Amniotic stem cell (primary cell): Measurements from ENCODE around the gene HOXC11.

Source experiments
- DNase-seq: peaks from one replicate; lab custom pipeline; 2025; lab: John Stamatoyannopoulos, UW

The HOXC11 gene

DNA sequence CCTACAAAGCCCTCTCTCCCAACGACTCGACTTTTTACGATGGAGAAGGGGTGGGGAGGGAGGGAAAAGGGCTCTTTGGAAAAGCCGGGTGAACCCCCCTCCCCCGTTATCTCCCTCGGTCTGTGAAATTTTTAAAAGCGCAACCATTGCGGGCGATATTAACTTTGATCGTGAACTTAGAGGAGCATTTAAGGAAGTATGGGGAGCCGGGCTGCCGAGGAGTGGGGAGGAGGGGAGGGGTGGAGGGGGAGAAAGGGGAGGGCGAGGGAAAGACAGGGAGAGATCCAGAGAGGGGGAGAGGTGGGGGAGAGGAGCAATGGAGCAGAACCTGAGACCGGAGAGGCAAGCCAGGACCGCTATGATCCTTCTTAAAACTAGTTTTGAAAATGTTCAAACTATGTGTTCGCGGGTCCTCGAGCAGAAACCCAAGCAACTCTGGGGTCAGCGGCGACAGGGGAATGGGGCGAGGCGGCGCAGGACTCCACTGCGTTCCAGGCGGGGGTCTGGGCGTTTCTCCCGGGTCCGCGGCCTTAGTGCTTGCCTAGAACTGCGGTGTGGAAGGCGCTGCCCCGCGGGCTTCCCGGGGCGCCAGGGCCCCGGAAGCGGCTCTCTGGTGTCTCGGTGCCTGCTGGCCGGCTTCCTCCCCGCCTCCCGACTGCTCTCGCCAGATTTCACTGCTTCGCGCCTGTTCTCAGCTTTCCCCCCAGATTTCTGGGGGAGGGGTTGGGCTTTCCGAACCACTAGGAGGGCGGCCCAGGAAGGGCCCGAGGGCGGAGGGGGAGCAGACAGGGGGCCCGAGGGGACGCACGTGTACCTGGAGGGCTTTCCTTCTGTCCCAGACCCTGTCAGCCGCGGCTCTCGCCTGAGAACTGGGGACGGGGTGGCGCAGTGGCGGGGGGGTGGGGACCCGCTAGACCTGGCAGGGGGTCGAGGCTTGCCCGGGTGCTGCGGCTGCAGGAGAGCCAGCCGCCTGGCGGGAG is 1.4 kb downstream of the HOXC11 start, which contains the start of gene HOTAIR:
Gene HOTAIR, minus strand, starts transcription at position 871 of the 980 bp plus-strand sequence.
- no peak for DNase-seq

DNA sequence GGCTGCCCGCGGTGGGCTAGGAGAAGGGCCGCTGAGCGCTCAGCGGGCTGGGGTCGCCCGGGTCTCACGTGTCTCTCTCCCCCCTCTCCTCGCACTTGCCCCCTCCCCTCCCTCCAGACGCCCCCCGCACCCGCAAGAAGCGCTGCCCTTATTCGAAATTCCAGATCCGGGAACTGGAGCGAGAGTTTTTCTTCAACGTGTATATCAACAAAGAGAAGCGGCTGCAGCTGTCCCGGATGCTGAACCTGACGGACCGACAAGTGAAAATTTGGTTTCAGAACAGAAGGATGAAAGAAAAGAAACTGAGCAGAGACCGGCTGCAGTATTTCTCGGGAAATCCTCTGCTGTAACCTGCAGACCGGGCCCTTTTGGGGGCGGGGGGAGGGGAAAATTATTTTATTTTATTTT is 2.1 kb downstream of the HOXC11 start:
- DNase-seq, result no peak

DNA sequence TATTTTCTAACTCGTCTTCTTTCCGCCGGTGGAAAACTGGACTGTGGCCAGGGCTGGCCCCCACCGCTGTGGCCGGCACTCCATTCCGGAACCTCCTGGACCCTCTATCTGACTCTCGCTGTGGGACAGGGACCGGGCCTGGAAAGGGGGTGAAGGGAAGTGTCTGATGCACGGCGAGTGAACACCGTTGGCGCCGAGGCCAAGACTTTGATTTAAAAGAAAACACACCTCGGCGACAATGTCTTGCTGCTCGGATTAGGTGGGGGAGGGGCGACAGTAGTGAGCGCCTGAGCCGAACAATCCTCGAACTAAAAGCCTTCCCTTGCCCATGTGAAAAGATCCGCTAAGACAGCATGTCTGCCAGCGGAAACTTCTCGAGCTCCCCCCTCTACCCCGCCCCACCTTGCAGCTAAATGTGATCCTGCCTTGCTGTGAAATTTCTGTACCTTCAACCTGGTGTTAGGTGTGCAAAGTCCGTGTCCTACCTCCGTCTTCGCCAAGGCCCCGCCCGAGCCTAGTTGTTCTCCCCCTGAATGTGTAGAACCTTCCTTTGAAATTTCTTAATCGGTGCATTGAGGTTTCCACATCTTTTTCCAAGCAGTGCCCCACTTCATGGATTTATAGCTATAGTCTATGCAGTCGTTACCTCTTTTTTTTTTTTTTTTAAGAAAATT is 2.7 kb downstream of the HOXC11 start:
- no peak for DNase-seq

DNA sequence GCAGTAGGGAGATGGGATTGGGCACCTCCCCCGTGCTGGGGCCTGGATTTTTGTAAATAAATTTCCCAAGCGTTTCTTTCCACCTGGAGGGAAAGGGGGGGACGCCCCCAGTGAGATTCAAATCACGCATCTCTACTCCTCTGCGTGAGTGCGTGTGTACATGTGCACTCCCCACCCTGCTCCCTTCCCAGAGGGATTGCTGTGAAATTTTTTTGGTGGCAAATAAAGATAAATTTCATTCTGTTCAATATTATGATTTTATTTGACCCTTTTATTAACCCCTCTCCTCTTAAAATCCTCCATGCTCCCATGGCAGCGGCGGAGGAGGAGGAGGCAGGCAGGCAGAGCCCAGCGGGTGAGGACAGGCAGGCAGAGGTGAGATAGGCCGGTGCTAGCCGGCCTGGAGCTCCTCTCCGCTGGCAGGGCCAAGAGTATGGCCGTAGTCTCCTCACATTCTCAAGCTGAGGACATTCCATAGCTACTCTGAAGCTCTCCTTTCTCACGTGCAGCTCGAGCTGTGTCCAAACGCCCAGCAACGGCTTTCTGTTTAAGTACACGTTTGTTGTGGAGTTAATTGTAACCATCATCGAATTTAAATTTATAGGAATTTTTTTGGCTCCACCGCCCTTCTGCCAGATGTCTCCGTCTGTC is 3.4 kb downstream of the HOXC11 start:
- no peak for DNase-seq

DNA sequence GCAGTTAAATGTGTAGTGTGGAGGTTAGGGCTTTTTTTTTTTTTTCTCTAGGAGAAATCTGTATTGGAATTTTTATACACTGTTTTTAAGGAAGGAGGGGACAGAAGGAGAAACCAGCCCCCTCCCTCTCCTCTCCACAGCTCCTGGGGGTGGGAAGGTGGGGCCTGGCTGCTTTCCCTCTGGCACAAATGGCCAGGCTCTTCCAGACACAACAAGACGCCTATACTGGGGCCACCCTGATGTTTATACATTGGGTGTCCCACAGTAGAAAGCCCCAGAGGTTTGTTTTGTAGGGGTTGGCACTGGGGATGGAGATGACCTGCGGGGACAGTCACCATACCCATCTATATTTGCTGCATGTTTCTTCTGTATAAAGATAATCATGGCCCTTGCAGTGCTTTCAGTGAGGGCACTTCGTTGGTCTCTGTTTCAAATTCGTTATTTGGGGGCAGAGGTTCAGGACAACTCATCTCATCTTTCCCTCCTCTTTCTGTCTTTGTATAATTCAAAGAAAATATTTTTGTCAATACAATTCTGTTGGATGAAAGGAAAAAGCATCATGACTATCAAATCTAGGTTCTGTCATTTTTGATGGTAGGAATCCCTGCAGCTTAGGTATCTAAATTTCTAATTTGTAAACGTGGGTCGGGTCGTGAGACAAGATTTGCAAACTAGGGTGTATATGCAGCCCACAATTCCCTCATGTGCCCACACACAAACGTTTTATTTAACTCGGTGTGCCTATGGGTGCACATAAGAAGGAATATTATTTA is 4.1 kb downstream of the HOXC11 start:
- no peak for DNase-seq

DNA sequence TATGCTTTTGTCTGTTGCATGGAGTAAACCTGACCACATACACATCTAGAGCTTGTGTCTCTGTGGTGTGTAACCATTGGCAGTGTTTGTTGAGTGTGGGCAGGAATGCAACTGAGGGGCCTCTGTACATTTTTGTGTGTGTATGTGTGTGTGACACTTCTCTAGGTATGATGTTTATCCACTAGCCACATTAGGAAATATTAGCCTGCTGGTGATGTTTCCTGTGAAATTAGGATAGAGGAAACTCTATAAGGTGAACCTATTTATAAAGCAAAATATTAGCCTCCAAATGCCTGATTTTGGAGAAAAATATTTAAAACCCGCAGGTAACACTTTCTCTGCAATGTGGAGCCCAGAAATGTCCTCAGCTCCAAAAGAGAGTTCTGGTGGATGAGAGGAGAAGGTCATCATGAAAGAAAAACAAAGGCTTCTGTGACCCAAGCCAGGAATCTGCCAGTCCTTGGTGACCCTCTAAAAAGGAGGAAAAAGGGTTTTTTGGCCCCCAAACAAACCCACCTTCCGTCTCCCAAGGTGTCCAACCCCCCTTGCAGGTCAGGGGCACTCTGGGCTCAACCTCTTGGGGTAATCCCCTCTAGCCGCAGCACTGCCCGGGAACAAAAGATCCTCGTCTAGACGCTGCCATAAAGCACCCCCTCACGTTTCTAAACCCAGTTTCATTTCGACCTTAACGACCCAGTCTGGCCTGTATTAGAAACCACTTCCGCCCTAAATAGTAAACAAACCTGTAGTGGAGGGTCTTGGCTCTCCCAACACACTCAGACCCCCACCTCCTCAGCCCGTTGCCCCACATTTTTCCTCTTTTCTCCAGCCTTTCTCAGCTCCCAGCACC is 4.9 kb downstream of the HOXC11 start:
- DNase-seq, result no peak

DNA sequence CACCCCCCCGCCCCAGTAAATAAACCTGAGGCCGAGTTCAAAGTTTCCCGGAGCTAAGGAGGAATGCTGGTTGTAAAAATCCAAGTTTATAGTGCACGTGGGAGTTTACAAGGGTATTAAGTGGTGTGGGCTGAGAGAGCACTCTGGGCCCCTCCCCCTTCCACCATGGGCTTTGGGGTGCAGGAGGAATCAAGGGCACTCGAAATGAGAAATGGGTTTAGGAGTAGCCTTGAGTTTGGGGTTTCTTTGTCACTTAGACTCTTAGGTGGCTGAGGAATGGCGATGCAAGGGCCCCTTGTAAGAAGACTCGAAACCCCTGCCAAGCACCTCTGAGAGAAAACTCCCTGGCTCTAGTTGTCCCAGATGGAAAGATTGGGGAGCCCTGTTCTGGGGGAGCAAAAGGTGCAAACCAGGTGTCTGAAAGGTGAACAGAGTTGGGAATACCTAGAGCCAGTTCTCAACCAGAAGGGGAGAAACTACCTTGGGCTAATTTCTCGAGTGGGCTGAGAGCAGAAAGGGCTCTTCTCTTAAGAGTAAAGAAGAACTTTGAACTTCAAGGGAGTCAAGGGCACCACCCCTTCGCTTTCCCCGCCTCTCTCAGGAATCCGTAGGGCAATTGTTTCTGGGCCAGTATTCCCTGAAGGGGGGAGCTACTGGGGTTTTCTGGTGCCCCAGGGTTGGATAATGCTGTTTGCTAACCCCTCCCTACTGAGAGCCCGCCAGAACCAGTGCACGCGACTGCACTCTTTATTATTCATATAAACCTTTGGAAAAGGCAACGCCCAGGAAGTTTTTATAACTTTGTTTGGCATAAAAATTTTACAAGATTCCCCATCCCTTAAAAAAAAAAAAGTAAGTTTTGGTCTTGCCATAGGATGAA is 5.8 kb downstream of the HOXC11 start:
- DNase-seq, result no peak

DNA sequence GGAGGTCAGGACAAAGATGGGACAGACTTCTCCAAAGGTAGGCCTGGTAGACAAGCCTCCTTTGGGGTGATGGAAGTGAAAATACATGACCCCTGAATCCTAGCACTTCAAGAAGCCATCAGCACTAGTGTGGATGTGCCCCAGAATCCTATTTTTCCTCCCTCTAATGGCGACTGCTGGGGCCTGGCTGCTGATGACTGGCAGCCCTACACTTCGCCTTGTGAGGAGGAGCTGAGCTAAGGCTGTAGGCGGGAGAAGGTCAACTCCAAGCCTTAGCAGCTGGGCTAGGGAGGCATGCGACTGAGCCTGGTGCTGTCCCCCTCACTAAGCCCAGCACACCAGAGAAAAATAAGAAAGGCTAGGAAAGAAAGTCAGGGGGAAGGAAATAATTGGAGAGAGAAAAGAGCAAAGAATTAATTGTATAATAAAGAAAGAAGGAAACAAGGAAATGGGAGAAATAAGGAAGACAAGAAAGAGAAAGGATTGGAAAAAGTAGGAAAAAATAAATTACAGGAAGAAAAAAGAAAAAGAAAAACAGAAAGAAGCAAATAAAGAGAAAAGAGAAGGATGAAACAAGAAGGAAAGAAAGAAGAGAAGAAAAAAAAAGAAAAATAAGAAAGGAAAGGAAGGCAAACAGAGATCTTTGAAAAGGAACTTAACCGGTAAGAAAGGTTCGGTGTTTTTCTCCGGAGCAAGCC is 7.3 kb downstream of the HOXC11 start:
- no peak for DNase-seq

DNA sequence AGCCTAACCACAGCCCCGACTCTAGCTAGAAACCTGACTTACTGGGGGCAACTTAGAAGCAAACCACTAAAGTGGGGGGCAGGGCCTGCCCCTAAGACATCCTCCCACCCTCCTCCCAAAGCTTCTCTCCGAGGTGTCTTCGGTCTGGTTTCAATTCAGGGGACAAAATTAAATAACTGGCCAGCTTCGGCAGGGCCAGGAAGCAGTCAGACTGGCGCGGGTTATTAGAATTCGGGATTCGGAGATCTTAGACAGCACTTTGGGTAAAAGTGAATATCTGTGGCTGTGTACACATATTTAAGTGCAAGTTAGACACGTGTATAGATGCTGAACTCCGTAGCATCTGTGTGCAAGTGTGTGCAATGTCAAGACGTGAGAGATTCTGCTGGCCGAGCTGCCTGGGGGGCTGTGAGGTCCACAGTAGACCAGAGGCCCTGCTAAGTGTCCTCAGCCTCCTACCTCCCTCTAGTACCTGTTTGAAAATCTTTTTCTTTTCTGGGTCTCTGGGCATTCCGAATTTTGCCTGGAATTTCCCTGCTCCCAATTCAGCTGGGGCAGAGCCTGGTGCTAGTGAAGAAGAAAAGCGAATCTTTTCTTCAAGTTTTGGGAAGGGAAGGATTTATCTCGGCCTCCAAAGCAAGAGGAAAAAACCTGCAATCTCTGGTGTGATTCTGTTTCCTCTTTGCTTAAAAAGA is 8.0 kb downstream of the HOXC11 start:
- no peak for DNase-seq

DNA sequence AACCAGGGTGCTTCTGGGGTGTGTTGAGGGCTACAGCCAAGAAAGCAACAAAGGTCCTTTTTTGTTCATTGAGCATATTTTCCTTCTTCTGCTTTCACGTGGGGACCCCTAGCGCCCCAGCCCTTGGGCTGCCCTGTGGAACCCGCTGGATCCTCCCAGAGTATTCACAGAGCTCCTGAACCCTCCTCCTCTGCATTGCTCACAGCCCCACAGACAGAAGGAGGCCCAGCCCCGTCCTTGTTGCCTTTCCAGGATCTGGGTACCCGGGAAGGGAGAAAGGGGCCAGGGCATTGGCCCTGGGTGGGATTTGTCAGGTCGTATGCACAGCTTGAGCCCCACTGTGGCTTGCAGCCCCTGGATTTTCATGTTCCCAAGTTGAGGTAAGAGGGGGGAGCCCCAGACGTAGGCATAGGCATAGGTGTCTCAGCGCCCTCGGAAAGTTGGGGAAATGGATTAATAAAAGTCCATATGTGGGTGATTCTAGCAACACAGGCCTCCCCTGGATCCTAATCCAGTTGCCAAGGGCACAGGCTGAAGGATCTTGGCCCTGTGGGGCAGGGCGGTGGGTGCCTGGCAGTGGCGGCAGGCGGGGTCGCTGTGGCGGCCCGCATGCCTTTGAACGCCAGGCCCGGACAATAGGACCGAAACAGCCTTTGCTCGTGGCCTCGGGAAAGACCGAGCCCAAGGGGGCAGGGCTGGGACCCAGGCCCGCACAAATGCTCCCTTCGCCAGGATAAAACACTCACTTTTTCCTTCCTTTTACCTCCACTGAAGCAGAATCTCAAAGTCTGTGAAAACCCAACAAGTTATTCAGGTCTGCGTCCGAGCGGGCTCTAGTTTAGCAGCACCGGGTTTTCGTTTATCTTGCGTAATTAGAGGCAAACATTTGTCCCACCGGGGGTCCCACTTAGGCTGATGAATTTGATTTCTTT is 9.0 kb downstream of the HOXC11 start:
- DNase-seq, result no peak

DNA sequence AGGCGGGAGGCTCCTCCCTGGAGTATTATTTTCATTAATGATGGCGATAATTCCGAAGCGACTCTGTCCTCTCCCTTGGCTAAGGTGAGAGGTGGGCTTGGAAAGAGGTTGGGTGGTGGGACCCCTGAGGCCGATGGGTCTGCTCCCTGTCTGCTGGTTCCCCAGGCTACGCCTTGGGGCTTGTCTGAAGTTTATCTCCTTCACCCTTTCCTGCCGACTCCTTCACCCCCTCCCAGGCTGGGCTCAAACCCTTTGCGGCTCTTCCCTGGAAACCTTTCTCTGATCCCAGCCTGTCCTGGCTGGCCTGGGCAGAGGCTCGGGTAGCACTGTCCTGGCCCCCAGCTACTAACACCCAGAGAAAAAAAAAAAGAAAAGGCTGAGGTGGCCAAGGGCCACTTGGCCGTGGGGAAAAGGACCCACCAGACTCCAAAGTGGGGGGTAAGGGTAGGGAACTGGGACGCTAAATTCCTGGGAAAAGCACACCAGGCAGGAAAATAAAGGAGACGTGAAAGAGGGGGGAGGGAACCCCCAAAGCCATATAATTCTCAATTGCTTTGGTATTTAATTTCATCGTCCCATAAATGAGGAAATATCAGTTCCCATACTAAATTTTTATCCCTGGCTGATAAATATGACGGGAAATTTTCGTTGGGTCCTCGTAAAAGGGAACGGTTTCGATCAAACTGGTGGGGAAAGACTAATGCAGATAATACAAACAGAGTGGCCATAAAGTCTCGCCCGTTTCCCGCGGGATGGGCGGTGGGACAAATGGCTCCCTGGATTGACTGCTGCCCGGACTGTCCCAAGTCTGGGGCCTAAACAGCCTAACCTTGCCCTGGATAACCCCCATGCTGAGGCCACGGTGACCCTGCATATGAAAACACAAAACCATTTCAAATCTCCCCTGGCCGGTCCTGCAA is 10.0 kb downstream of the HOXC11 start:
- no peak for DNase-seq

DNA sequence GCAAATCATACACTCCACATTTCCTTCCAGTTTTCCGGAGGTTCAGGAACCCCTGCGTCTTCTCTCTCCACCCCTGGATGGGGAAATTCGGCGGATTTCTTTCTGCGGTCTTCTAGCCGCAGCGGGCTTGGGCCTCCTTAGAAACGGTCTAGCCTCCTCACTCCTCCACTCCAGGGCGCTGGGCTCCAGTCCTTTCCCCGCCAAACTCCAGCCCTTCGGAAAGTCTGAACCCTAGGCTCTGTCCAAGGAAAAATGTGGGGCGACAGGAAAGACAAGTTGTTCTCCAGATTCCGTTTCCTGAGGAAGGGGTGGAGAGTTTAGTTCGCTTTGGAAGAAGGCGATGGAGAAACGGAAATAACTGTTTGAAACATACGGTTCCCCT is 10.6 kb downstream of the HOXC11 start:
- DNase-seq, result no peak

DNA sequence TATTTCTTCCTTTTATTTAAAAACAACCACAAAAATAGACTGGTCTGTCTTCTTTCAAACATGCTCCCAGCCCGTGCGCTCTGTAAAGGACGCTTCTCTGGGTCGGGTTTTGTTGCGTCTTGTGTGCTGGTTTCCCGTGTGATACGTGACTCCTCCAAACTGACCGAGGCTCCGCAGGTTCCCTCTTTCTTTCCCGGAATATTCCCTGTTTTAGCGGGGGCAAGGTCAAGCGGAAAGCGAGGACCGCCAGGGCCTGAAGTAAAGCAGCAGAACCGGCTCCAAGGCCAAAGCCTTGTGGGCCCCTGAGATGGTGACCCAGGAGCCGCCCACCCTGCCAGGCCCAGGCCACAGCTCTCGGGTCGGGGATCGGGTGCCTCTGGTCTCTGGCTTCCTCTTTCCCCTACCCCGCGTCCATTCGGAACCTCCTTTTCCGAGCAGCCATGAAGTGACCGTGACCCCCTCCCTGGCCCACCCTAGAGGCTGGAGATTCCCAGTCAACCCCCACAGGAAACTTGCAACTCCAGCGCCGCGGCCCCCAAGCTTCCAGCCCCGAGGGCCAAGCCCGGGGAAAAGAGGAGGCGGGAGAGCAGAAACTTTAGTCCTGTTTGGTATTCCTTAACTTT is 11.1 kb downstream of the HOXC11 start:
- DNase-seq, result no peak

DNA sequence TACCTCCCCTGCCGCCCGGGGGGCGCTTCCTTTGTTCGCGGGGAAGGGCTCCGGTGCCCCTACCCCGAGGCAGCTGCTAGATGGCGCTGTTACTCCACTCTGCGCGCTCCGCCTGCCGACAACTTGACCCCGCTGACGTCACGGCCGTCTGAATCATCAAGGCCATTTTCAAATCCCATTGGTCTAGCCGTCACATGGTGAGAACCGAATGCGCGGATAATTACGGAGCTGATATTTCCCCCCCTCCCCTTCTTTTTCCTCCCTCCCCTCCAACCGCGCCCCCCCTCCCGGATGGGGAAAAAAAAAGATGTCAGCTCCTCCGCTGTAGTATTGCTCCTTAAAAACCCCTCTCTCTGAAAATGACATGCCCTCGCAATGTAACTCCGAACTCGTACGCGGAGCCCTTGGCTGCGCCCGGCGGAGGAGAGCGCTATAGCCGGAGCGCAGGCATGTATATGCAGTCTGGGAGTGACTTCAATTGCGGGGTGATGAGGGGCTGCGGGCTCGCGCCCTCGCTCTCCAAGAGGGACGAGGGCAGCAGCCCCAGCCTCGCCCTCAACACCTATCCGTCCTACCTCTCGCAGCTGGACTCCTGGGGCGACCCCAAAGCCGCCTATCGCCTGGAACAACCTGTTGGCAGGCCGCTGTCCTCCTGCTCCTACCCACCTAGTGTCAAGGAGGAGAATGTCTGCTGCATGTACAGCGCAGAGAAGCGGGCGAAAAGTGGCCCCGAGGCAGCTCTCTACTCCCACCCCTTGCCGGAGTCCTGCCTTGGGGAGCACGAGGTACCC is 12.2 kb downstream of the HOXC11 start, which contains the start of gene HOXC10:
Gene HOXC10, plus strand, starts transcription at position 246 of the 791 bp plus-strand sequence. Its CDS starts 114 bp downstream, at position 360.
- peak; percentile 2 for DNase-seq

DNA sequence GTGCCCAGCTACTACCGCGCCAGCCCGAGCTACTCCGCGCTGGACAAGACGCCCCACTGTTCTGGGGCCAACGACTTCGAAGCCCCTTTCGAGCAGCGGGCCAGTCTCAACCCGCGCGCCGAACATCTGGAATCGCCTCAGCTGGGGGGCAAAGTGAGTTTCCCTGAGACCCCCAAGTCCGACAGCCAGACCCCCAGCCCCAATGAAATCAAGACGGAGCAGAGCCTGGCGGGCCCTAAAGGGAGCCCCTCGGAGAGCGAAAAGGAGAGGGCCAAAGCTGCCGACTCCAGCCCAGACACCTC is 12.7 kb downstream of the HOXC11 start:
- no peak for DNase-seq
